ENCODE results near the gene LRRC4C. TPM values are rescaled to one million over a fixed set of nuclear protein-coding genes. Genes with fewer than 3 reads are reported as not detected.

LRRC4C gene
- total RNA-seq, 1 donor from 2014 or later = not detected

DNA sequence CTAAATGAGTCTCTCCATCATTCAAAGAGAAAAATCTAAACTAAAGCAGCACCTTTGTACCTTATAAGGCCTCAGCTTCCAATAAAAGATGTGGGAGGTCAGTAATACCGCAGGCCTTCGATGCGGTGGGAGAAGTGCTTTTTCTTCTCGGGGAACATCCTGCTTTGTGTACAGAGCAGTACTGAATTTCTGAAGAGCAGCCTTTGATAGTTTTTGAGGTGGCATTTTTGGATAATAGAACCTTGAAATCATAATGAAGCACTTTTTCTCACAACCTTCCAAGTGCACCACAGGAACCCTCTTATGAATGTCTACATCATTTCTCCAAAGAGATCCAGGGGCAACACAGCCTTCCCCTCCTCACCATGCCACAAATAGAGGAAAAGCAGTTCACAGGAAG lies 39.6 kb downstream of the LRRC4C start:
- no peak for DNase-seq (ENCODE audit: low read depth in 2 of 2)

- DNase-seq (ENCODE audit: low read depth in 2 of 2) = no peak
These were observed 44.5 kb downstream of the LRRC4C start for GRCh38 chr11:41414771-41415440.

DNA sequence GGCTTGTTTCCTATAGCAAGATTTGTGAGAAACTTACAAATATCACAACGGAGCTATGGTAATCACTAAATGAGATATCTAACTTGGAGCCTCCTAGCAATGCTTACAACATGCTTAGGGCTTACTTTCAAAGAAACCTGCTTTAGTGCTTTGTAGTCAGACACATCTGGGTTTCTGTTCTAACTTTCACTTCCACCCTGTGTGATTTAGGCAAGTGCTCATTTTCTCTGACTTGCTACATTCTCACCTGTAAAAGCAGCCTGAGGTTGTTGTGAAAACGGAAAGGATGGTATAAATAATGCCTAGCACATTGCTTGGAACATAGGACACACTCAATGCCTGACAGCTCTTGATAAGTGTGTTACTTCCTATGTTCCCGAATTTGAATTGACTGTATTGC lies 45.6 kb downstream of the LRRC4C start:
- no peak for DNase-seq (ENCODE audit: low read depth in 2 of 2)

DNA sequence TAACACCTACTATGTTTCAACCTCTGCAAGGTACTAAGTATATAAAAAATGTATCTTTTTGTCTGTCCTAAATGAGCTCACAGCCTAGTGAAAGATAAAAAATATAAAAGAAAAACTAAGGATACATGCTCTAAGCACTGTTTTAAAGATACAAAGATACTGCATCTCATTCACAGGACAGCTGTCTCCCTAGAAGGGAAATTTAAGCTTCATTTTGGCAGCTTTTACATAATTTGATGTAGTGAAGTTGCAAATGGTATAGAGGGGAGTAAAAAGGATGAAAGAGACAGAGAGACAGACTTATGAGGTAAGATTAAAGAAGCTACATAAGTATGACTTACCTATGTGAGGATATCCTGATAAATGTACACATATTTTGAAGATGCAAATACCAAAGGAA lies 53.6 kb downstream of the LRRC4C start:
- DNase-seq (ENCODE audit: low read depth in 2 of 2) = no peak

DNA sequence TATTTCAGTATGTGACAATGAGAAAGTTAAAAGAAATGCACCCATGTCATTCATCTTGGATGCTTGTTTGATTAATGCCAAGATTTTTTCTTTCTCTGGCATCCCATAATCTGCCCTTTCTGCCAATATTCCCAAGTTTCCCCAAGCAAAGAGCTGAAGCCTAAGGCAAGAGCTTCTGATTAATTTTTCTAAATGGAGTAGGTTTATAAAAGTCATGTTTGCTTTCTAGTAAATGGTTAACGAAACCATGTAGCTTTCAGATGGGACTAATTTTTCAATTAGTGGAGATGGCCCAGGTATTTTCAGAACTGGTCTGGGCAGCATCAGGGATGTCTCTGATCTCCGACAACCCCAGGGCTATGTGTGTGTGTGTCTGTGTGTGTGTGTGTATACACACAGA lies 55.3 kb downstream of the LRRC4C start:
- DNase-seq (ENCODE audit: low read depth in 2 of 2) = no peak

DNA sequence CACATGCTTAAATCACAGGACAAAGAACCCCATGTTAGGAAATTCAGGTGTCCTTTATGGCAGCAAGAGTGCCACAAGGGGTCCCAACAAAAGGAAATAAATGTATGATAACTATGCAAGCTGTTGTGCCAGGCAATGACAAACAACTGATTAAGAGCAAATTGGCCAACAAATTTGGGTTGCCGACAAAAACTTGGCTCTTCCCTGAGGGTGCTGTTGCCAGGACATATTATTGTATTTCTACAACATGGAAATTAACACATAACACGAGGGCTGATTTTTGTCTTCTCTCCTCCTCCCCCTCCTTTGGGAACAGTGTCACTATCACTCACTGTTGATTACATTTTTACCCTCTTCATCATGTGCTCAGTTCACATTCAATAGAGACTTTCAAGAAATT lies 56.0 kb downstream of the LRRC4C start:
- no peak for DNase-seq (ENCODE audit: low read depth in 2 of 2)

- DNase-seq (ENCODE audit: low read depth in 2 of 2) = no peak
These were observed 58.6 kb downstream of the LRRC4C start for GRCh38 chr11:41400819-41401382.

DNA sequence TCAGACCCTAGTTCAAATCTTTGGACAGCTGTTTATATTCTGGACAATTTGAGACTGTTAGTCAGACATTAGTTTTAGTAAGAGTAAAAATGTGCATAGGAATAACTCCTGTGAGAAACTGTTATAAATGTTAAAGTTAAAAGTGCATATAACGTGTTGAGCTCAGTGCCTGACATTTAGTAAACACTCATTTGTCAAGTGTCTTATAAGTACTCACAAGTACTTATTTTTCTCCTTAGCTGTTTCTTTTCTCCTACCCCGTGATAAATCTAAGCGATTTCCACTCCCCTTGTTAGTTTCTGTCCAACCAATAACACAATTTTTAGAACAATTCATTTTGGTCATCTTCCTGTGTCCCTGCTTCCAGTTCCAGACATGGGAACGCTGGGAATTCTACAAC lies 59.3 kb downstream of the LRRC4C start:
- DNase-seq (ENCODE audit: low read depth in 2 of 2) = no peak

- no peak for DNase-seq (ENCODE audit: low read depth in 2 of 2)
These were observed 60.1 kb downstream of the LRRC4C start for GRCh38 chr11:41399323-41399722.

GRCh38 chr11:41398175-41398574 lies 61.3 kb downstream of the LRRC4C start:
- DNase-seq (ENCODE audit: low read depth in 2 of 2) = no peak

- no peak for DNase-seq (ENCODE audit: low read depth in 2 of 2)
These were observed 64.8 kb downstream of the LRRC4C start for GRCh38 chr11:41394521-41395195.

GRCh38 chr11:41392596-41392995 lies 66.9 kb downstream of the LRRC4C start:
- DNase-seq (ENCODE audit: low read depth in 2 of 2) = no peak

- DNase-seq (ENCODE audit: low read depth in 2 of 2) = no peak
These were observed 69.8 kb downstream of the LRRC4C start for GRCh38 chr11:41389623-41390130.

DNA sequence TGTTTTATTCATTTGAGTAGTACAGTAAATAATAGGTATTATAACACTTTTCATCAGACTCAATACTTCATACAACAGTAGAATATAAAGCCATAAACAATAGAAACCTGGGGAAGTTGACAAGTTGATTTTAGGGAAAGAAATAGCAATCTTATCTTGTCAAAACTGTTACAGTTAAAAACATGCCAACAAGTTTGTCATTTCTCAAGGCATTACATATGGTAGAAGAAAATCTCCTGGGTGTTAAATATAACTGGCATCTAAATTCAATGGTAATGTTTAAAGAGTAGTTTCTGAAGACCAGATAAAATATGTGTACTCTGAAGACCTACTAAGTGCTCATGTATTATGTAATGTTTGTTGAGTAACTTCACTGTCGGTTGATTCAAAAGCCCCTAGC lies 75.1 kb downstream of the LRRC4C start:
- no peak for DNase-seq (ENCODE audit: low read depth in 2 of 2)

DNA sequence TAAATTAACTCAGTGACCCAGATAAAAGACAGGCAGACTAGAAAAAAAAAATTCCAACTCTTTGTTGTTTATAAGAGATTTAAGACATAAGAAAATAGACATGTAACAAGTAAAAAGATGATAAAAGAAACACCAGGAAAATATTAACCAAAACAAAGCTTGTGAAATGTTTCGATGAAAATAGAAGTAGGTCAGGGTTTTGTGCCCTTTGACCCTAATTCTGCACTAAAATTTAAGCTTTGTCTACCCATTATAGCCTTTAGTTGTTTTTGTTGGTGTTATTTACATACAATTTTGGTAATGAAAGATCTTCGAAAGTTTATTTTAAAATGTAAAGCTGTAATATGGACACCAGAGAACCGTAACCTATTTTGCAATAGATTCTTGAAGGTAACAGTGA lies 75.7 kb downstream of the LRRC4C start:
- no peak for DNase-seq (ENCODE audit: low read depth in 2 of 2)

DNA sequence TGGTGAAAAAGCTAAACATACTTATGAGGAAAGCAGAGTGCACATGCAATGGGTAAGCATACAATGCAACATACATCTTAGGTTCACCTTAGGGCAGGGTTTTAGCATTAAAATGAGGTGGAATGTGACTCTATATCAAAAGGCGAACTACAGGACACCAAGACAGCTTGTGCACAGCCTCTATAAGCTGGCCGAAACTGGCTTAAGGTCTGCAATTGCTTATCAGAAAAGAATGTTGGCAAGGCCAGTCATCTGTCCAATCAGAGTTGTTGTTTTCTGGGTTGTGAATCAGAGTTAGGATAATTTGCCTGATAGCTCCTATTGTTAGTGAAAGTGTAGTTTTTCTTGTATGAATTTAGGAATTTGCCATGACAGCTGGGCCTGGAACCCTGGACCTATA lies 76.5 kb downstream of the LRRC4C start:
- DNase-seq (ENCODE audit: low read depth in 2 of 2) = no peak

DNA sequence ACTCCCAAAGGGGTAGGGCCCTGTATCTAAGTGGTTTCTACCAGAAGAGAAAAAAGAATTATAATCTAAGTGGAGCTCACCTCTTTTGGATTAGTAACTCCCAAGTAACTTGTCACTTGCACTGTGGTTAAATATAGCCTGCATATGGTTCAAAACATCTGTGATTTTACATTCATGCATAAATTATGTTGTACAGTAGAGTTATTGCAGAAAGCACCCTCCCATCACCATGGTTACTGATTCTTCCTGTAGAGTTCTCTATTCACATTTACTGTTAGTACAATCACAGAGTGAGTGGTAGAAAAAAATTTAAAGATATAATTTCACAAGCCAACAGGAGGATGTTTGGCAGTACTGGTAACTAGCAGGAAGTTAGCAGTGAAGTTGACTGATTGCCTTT lies 80.4 kb downstream of the LRRC4C start:
- no peak for DNase-seq (ENCODE audit: low read depth in 2 of 2)

- DNase-seq (ENCODE audit: low read depth in 2 of 2) = no peak
These were observed 81.6 kb downstream of the LRRC4C start for GRCh38 chr11:41377709-41378394.

DNA sequence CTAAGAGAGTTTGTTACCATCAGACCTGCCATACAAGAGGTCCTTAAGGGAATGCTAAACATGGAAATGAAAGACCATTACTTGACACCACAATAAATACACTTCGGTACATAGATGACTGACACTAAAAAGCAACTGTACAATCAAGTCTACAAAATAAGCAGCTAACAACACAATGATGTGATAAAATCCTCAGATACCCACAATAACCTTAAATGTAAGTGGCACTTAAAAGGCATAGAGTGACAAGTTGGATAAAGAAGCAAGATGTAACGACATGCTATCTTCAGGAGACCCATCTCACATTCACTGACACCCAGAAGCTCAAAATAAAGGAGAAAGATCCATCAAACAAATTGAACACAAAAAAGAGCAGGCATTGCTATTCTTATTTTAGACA lies 107.6 kb downstream of the LRRC4C start:
- DNase-seq (ENCODE audit: low read depth in 2 of 2) = no peak

- DNase-seq (ENCODE audit: low read depth in 2 of 2) = no peak
These were observed 113.4 kb downstream of the LRRC4C start for GRCh38 chr11:41346042-41346441.

- no peak for DNase-seq (ENCODE audit: low read depth in 2 of 2)
These were observed 125.2 kb downstream of the LRRC4C start for GRCh38 chr11:41334007-41334933.
